IMR-90 (cell line): ENCODE data around the gene SRGAP3. TPM values are rescaled to one million over a fixed set of nuclear protein-coding genes. Genes with fewer than 3 reads are reported as not detected.

Experiments
- ATAC-seq: fragments of 200-7000 bp; cut with Tn5 transposase; 2 replicates; pipeline ENCODE4 v1.9.1; 2020; ENCODE audit warnings: low read depth, mild to moderate bottlenecking, moderate library complexity
- BruUV-seq: library from RNA; stranded (reverse); fragments of 400-500 nt; replicated peaks from 2 replicates; lab custom pipeline; 2021; lab: Mats Ljungman, UMichigan
- CTCF ChIA-PET: fragments of 300-600 bp; formaldehyde crosslinking; extraction: SDS; loops from one replicate; lab custom pipeline; 2021; ENCODE audit warnings: antibody characterized with exemption; lab: Yijun Ruan, JAX
- POLR2A ChIA-PET: fragments of 300-600 bp; sonication (Branson Sonifier 250); formaldehyde crosslinking; loops from one replicate; lab custom pipeline; 2022; ENCODE audit warnings: antibody characterized with exemption; ENCODE audit not compliant: unreplicated experiment; lab: Charles Lee
- DNase-seq: peaks from one replicate; pipeline ENCODE4 v3.0.0; 2013
- H2AFZ ChIP-seq: replicated peaks from 2 replicates; pipeline ENCODE3; 2013; ENCODE audit warnings: low read length, mild to moderate bottlenecking; ENCODE audit not compliant: poor library complexity
- H2AK5ac ChIP-seq: 2 replicates; pipeline ENCODE4 v1.6.1; 2013; ENCODE audit warnings: low read depth, low read length, inconsistent platforms
- H2AK9ac ChIP-seq: replicated peaks from 2 replicates; pipeline ENCODE3; 2013; ENCODE audit warnings: mild to moderate bottlenecking, low read depth, low read length, moderate library complexity; ENCODE audit not compliant: poor library complexity
- H2BK120ac ChIP-seq: 2 replicates; pipeline ENCODE4 v1.6.1; 2013; ENCODE audit warnings: low read depth, low read length, inconsistent platforms
- H2BK15ac ChIP-seq: 3 replicates; pipeline ENCODE4 v1.6.1; 2013; ENCODE audit warnings: low read depth, low read length, inconsistent platforms
- H2BK20ac ChIP-seq: 2 replicates; pipeline ENCODE4 v1.6.1; 2013; ENCODE audit warnings: low read depth, mild to moderate bottlenecking, inconsistent platforms, low read length, moderate library complexity
- H2BK5ac ChIP-seq: 2 replicates; pipeline ENCODE4 v1.6.1; 2013; ENCODE audit warnings: mild to moderate bottlenecking, low read depth, low read length, inconsistent platforms; ENCODE audit not compliant: poor library complexity, severe bottlenecking
- H3K14ac ChIP-seq: replicated peaks from 2 replicates; pipeline ENCODE4 v1.6.1; 2013; ENCODE audit warnings: low read depth, low read length, inconsistent platforms
- H3K18ac ChIP-seq: 2 replicates; pipeline ENCODE4 v1.6.1; 2013; ENCODE audit warnings: low read depth, low read length, control low read depth
- H3K23ac ChIP-seq: 2 replicates; pipeline ENCODE4 v1.6.1; 2013; ENCODE audit warnings: low read depth, low read length, inconsistent platforms
- H3K27ac ChIP-seq: 2 replicates; pipeline ENCODE4 v1.5.1; 2013; ENCODE audit warnings: mild to moderate bottlenecking, control low read depth, low read length; ENCODE audit not compliant: insufficient read depth
- H3K27me3 ChIP-seq: 2 replicates; pipeline ENCODE4 v1.6.1; 2013; ENCODE audit warnings: low read length; ENCODE audit not compliant: control insufficient read depth, insufficient read depth
- H3K36me3 ChIP-seq: 2 replicates; pipeline ENCODE4 v1.6.1; 2013; ENCODE audit warnings: low read length, mixed read lengths; ENCODE audit not compliant: control insufficient read depth, insufficient read depth
- H3K4ac ChIP-seq: 2 replicates; pipeline ENCODE4 v1.6.1; 2013; ENCODE audit warnings: low read depth, low read length, inconsistent platforms
- H3K4me1 ChIP-seq: 2 replicates; pipeline ENCODE4 v1.6.1; 2013; ENCODE audit warnings: low read length, mixed read lengths; ENCODE audit not compliant: control insufficient read depth, insufficient read depth
- H3K4me2 ChIP-seq: 2 replicates; pipeline ENCODE4 v1.6.1; 2013; ENCODE audit warnings: low read depth, mild to moderate bottlenecking, control low read depth, low read length, moderate library complexity
- H3K4me3 ChIP-seq: 2 replicates; pipeline ENCODE4 v1.5.1; 2013; ENCODE audit warnings: low read depth, mild to moderate bottlenecking, control low read depth, low read length, moderate library complexity; ENCODE audit not compliant: insufficient read depth
- H3K56ac ChIP-seq: 2 replicates; pipeline ENCODE4 v1.6.1; 2013; ENCODE audit warnings: low read length, inconsistent platforms; ENCODE audit not compliant: insufficient read depth; ENCODE audit errors: extremely low read depth
- H3K79me1 ChIP-seq, 2 experiments: 2 replicates each; pipeline ENCODE4 v1.6.1; 2013; ENCODE audit warnings: low read length in 2 of 2, inconsistent platforms in 1 of 2, low read depth in 1 of 2
- H3K9ac ChIP-seq: 2 replicates; pipeline ENCODE4 v1.6.1; 2013; ENCODE audit warnings: low read depth, low read length, control low read depth
- H3K9me1 ChIP-seq: 2 replicates; pipeline ENCODE4 v1.6.1; 2013; ENCODE audit warnings: low read length, inconsistent platforms; ENCODE audit not compliant: insufficient read depth
- H3K9me3 ChIP-seq: 2 replicates; pipeline ENCODE4 v1.6.1; 2013; ENCODE audit warnings: low read length; ENCODE audit not compliant: control insufficient read depth, insufficient read depth
- H4K20me1 ChIP-seq: 2 replicates; pipeline ENCODE4 v1.6.1; 2013; ENCODE audit warnings: low read length, inconsistent platforms; ENCODE audit not compliant: insufficient read depth
- H4K5ac ChIP-seq: 2 replicates; pipeline ENCODE4 v1.6.1; 2013; ENCODE audit warnings: mild to moderate bottlenecking, low read depth, low read length, control low read depth
- H4K8ac ChIP-seq, 2 experiments: 2 replicates each; pipeline ENCODE4 v1.6.1; 2013; ENCODE audit warnings: low read depth in 2 of 2, low read length in 2 of 2, control low read depth in 1 of 2, inconsistent platforms in 1 of 2
- H4K91ac ChIP-seq: 2 replicates; pipeline ENCODE4 v1.6.1; 2013; ENCODE audit warnings: low read depth, low read length, inconsistent platforms; ENCODE audit not compliant: insufficient read depth
- BHLHE40 ChIP-seq: fragments of 150-350 bp; IDR thresholded peaks from 2 replicates; pipeline ENCODE4 v1.6.1; 2016; ENCODE audit warnings: mild to moderate bottlenecking, low read depth, low read length
- CHD1 ChIP-seq: IDR thresholded peaks from 2 replicates; pipeline ENCODE4 v1.6.1; 2012; ENCODE audit warnings: low read depth, low read length, improper control_type of control experiment
- CTCF ChIP-seq: conservative IDR thresholded peaks from 2 replicates; pipeline ENCODE4 v1.5.1; 2012; ENCODE audit warnings: mild to moderate bottlenecking, low read depth, low read length, improper control_type of control experiment
- MAFK ChIP-seq: IDR thresholded peaks from 2 replicates; pipeline ENCODE4 v1.6.1; 2012; ENCODE audit warnings: low read depth, low read length, improper control_type of control experiment
- NFE2L2 ChIP-seq: fragments of 150-350 bp; IDR thresholded peaks from 2 replicates; pipeline ENCODE4 v1.6.1; 2016; ENCODE audit warnings: low read depth, mild to moderate bottlenecking, low read length
- POLR2A ChIP-seq: IDR thresholded peaks from 2 replicates; pipeline ENCODE4 v1.6.1; 2012; ENCODE audit warnings: mild to moderate bottlenecking, low read depth, low read length
- RAD21 ChIP-seq: IDR thresholded peaks from 2 replicates; pipeline ENCODE4 v1.6.1; 2012; ENCODE audit warnings: low read length, improper control_type of control experiment
- RCOR1 ChIP-seq: IDR thresholded peaks from 2 replicates; pipeline ENCODE4 v1.6.1; 2012; ENCODE audit warnings: mild to moderate bottlenecking, low read length, improper control_type of control experiment; ENCODE audit not compliant: insufficient replicate concordance
- RFX5 ChIP-seq: IDR thresholded peaks from 2 replicates; pipeline ENCODE4 v1.8.0; 2012; ENCODE audit warnings: low read depth, mild to moderate bottlenecking, low read length, moderate library complexity
- SMC3 ChIP-seq: fragments of 150-350 bp; IDR thresholded peaks from 2 replicates; pipeline ENCODE4 v1.6.1; 2016; ENCODE audit warnings: low read depth, mild to moderate bottlenecking, antibody characterized with exemption, low read length, moderate library complexity
- USF2 ChIP-seq: fragments of 150-350 bp; IDR thresholded peaks from 2 replicates; pipeline ENCODE4 v1.6.1; 2017; ENCODE audit warnings: mild to moderate bottlenecking, antibody characterized with exemption, low read length, low read depth
- WGBS, 2 experiments: methylation state at CpG; one replicate each; pipeline versions ENCODE4 v1.1.5 to v1.1.7; 2013; ENCODE audit warnings: missing lambda C conversion rate in 2 of 2; ENCODE audit not compliant: insufficient read length in 1 of 2; ENCODE audit errors: extremely low coverage in 2 of 2; 5-methylcytosine and 5-hydroxymethylcytosine counted together
- dilution Hi-C: fragments of 300-500 bp; cut with HindIII; formaldehyde crosslinking; loops from one replicate; pipeline ENCODE4 v1.14.3; 2018; ENCODE audit warnings: low sequenced_read_pairs; ENCODE audit not compliant: unreplicated experiment
- in situ Hi-C: fragments of 300-500 bp; cut with MboI; formaldehyde crosslinking; loops from 3 replicates; pipeline ENCODE4 v1.14.3; 2019; ENCODE audit warnings: low sequenced_read_pairs, inconsistent platforms, mixed read lengths
- intact Hi-C: fragments of 100-400 bp; cut with micrococcal nuclease; formaldehyde crosslinking; loops from 2 replicates; pipeline ENCODE4 v1.10.0; 2022
- polyA plus RNA-seq, 3 experiments: library from polyadenylated mRNA; depleted of rRNA; stranded (reverse); fragments of >200 nt; gene quantifications; 2 replicates each; pipeline ENCODE4 v1.2.3, GENCODE V29; 2012; ENCODE audit warnings: low replicate concordance in 1 of 3
- total RNA-seq: library from RNA; depleted of rRNA; stranded (reverse); fragments of >200 nt; gene quantifications from 2 replicates; pipeline ENCODE4 v1.2.3, GENCODE V29; 2012

Gene SRGAP3
- total and polyA plus RNA-seq, 2 of the 4 experiments (the other 2 are of a cell fraction) = 0.68 to 1.4 TPM

GRCh38 chr3:9040996-9041395 is 208.4 kb downstream of the SRGAP3 start:
- no peak overlapping the region for H2AK5ac ChIP-seq
- BruUV-seq = no TSS peak
- no CpG with 5 or more reads among the region's 2 CpGs for WGBS, 2 experiments
- H3K14ac ChIP-seq = no peak overlapping the region
- no peak overlapping the region for H3K4me3 ChIP-seq
- no peak overlapping the region for H3K4ac ChIP-seq
- dilution Hi-C loops (no loop called here), in situ Hi-C loops (no loop called here), intact Hi-C loops (no loop called here)
- no peak overlapping the region for H3K56ac ChIP-seq
- H3K4me2 ChIP-seq = no peak overlapping the region
- H2BK20ac ChIP-seq = no peak overlapping the region
- H2BK5ac ChIP-seq = no peak overlapping the region
- no peak overlapping the region for H4K8ac ChIP-seq
- H3K27me3 ChIP-seq = peaks cover 4% of the 10 kb centered on the region
- DNase-seq (no peak), ATAC-seq (no peak)
- H3K27ac ChIP-seq = no peak overlapping the region
- H3K36me3 ChIP-seq = no peaks in the 10 kb centered on the region
- H3K79me1 ChIP-seq = no peaks in the 10 kb centered on the region
- no peak overlapping the region for H4K5ac ChIP-seq
- H3K18ac ChIP-seq = no peak overlapping the region
- H3K9ac ChIP-seq = no peak overlapping the region
- no peak overlapping the region for H4K91ac ChIP-seq
- H3K9me1 ChIP-seq = no peaks in the 10 kb centered on the region; the same call in 1 of the 2 replicates
- no peak overlapping the region for H2AK9ac ChIP-seq
- H3K9me3 ChIP-seq = no peaks in the 10 kb centered on the region
- H2BK120ac ChIP-seq = no peak overlapping the region
- no peak overlapping the region for H2AFZ ChIP-seq
- no peak overlapping the region for H3K23ac ChIP-seq
- no peaks in the 10 kb centered on the region for H3K4me1 ChIP-seq
- TF ChIP-seq CTCF (no peak), NFE2L2 (no peak), RCOR1 (no peak), RFX5 (no peak), MAFK (no peak), POLR2A (no peak), SMC3 (no peak), BHLHE40 (no peak), CHD1 (no peak), USF2 (no peak), RAD21 (no peak)
- no peak overlapping the region for H2BK15ac ChIP-seq
- ChIA-PET CTCF (no interaction called here), POLR2A (no interaction called here)
- no peaks in the 10 kb centered on the region for H4K20me1 ChIP-seq
